WI38 (cell line): ENCODE results near the gene OSBPL2.

Experiments
- H3K4me3 ChIP-seq: 2 replicates; pipeline ENCODE4 v1.5.1; 2011; ENCODE audit warnings: low read depth, mild to moderate bottlenecking, control low read depth, low read length
- TF ChIP-seq, protein P1 (sequence below): IDR thresholded peaks from 2 replicates; pipeline ENCODE4 v1.5.1; 2012; ENCODE audit warnings: low read depth, mild to moderate bottlenecking, control low read depth, low read length

OSBPL2 gene

DNA sequence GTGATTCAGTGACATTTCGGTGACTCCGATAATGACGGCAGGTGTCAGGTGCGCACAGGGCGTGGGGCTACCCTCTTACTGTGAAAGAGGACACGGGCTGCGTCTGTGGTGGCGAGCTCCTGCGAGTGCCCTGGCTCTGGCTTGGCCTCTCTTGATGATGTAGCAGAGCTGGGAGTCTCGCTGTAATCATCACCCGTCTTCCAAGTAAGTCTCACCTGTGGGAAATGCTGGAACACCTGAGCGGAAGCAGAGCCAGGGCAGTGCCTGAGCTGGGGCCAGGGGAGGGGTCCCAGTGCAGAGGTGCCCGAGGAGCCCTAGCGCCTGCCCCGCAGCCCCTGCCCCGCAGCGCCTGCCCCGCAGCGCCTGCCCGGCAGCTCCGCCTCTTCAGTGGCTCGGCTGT lies 4.8 kb downstream of the OSBPL2 start:
- H3K4me3 ChIP-seq, result no peak overlapping the region
- TF ChIP-seq, protein P1, sequence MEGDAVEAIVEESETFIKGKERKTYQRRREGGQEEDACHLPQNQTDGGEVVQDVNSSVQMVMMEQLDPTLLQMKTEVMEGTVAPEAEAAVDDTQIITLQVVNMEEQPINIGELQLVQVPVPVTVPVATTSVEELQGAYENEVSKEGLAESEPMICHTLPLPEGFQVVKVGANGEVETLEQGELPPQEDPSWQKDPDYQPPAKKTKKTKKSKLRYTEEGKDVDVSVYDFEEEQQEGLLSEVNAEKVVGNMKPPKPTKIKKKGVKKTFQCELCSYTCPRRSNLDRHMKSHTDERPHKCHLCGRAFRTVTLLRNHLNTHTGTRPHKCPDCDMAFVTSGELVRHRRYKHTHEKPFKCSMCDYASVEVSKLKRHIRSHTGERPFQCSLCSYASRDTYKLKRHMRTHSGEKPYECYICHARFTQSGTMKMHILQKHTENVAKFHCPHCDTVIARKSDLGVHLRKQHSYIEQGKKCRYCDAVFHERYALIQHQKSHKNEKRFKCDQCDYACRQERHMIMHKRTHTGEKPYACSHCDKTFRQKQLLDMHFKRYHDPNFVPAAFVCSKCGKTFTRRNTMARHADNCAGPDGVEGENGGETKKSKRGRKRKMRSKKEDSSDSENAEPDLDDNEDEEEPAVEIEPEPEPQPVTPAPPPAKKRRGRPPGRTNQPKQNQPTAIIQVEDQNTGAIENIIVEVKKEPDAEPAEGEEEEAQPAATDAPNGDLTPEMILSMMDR, result no peak

GRCh38 chr20:62243906-62244515 lies 5.7 kb downstream of the OSBPL2 start:
- TF ChIP-seq, protein P1, result no peak
- H3K4me3 ChIP-seq, result no peak overlapping the region

DNA sequence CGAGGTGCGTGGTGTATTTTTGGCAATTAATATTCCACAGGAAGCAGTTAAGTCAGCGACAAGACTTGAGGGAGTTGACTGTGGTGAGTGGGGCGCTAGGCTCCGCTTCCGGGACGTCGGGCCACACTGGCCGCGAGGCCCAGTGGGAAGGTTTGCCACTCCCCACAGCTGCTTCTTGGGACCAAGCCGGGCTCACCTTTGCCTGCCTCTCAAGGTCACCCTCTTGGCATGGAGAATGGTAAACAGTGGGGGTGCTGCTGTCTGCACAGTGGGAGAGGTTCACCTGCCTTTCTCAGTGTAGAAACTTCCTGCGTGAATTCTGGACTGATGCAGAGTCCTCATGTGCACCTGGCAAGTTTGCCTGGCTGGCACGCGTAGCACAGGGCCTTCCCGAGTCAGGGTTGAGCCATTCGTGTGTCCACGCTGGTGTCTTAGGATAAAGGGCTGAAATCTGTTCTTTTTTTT lies 6.4 kb downstream of the OSBPL2 start:
- H3K4me3 ChIP-seq, result no peak overlapping the region
- TF ChIP-seq, protein P1, result no peak

- TF ChIP-seq, protein P1, result no peak
- no peak overlapping the region for H3K4me3 ChIP-seq
Observed at GRCh38 chr20:62245911-62246280, 7.6 kb downstream of the OSBPL2 start.

GRCh38 chr20:62246431-62246830 lies 8.1 kb downstream of the OSBPL2 start:
- H3K4me3 ChIP-seq, result no peak overlapping the region
- TF ChIP-seq, protein P1, result no peak

- no peak overlapping the region for H3K4me3 ChIP-seq
- TF ChIP-seq, protein P1, result no peak
Observed at GRCh38 chr20:62246872-62247652, 8.7 kb downstream of the OSBPL2 start.

DNA sequence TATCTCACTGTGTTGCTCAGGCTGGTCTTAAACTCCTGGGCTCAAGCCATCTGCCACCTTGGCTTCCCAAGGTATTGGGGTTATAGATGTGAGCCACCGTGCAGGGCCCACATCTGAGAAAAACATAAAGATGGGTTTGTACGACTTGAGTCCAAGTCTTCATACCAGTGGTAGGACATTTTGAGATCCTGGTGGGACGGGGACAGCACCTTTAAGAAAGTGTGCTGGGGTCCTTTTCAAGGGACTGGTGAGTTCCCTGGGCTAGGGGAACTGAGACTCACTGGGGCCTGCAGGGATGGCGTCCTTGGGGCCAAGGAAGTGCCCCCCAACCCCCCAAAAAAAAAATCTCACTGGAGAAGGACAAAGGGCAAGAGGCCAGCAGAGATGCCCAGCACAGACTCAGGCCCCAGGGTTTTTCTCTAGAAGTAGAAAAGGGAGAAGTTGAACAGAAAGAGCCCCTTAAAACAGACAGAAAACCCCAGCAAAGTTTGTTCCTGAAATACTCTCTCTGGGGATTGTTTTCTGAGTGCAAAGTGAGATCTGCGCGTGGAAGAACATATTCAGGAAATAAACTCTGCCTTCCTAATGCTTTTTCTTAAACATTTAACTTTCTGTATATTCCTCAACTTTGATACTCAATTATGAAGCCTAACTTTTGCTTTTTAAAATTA lies 10.7 kb downstream of the OSBPL2 start:
- no peak overlapping the region for H3K4me3 ChIP-seq
- TF ChIP-seq, protein P1, result no peak
